ENCODE results near the gene CPTP.
"Not testable (repeated sequence)": the region's sequence is repeated elsewhere in the genome, so short reads cannot be mapped to it uniquely, and the experiment has no call there.

CPTP gene

GRCh38 chr1:1315435-1315954 is 9.1 kb upstream of the CPTP start:
- H3K4me3 ChIP-seq (ENCODE audit: low read length), result no peak overlapping the region
- DNase-seq (ENCODE audit: low read depth, low spot score), result no peak

DNA sequence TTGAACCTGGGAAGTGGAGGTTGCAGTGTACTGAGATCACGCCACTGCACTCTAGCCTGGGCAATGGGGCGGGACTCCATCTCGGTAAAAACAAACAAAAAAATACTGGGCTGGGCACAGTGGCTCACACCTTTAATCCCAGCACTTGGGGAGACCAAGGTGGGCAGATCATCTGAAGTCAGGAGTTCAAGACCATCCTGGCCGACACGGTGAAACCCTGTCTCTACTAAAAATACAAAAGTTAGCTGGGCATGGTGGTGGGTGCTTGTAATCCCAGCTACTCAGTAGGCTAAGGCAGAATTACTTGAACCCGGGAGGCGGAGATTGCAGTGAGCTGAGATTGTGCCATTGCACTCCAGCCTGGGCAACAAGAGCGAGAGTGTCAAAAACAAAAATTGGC is 8.4 kb upstream of the CPTP start:
- DNase-seq (ENCODE audit: low read depth, low spot score); H3K4me3 ChIP-seq (ENCODE audit: low read length): not testable (repeated sequence)

- no peak for DNase-seq (ENCODE audit: low read depth, low spot score)
- H3K4me3 ChIP-seq (ENCODE audit: low read length), result no peak overlapping the region
These were observed 7.2 kb upstream of the CPTP start for GRCh38 chr1:1317420-1317819.

- H3K4me3 ChIP-seq (ENCODE audit: low read length), result no peak overlapping the region
- DNase-seq (ENCODE audit: low read depth, low spot score), result no peak
These were observed 6.4 kb upstream of the CPTP start for GRCh38 chr1:1318131-1318652.

DNA sequence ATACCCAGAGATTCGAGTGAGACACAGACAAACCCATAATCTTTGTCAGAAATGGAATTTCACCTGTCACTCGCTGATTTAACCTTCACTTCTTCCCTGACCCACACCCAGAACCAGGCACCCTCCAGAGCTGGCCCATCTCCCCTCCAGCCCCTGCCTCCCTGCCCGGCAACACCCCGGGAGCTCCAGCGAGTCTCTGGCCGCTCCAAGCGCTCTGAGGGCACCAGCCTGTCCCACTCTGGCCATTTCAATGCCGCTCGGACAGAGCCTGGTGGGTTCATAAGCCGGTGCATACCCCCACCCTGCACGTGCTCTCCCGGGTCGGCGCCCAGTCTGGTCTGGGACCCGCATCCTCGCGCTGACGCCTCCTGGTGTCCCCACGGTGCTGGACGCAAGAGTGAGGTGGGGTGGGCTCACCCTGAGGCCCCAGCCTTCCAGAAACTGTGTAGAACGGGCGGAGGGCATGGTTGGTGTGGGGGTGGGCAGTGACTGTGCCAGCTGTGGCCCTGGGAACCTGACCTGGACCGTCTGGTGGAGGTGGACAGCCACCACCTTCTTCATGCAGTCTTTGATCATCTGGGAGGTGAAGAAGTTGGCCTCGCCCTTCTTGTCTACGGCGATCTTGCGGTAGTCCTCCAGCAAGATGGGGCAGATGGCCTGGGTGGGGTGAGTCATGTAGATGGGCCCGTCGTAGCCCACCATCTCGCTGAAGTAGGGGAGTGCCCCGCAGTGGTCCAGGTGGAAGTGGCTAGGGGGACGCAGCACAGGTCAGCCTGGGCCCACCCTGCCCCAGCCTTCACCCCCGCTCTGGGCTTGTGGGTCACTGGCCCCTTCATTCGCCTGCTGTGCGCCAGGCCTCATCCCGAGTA is 5.6 kb upstream of the CPTP start:
- no peak overlapping the region for H3K4me3 ChIP-seq (ENCODE audit: low read length)
- no peak for DNase-seq (ENCODE audit: low read depth, low spot score)

DNA sequence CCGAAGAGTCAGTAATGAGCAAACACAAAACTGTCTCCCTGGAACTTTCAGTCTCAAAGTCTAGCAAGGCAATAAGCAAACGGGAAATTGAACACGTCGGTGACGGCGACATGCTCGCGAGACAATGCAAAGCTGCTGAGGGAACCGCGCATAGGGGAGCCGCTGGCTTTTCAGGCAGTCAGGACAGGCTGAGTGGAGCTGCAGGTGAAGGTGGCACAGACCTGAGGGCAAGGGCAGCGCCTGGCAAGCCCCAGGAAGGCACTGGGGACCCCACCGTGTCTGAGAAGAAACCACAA is 5.0 kb upstream of the CPTP start:
- H3K4me3 ChIP-seq (ENCODE audit: low read length), result no peak overlapping the region
- DNase-seq (ENCODE audit: low read depth, low spot score), result no peak

DNA sequence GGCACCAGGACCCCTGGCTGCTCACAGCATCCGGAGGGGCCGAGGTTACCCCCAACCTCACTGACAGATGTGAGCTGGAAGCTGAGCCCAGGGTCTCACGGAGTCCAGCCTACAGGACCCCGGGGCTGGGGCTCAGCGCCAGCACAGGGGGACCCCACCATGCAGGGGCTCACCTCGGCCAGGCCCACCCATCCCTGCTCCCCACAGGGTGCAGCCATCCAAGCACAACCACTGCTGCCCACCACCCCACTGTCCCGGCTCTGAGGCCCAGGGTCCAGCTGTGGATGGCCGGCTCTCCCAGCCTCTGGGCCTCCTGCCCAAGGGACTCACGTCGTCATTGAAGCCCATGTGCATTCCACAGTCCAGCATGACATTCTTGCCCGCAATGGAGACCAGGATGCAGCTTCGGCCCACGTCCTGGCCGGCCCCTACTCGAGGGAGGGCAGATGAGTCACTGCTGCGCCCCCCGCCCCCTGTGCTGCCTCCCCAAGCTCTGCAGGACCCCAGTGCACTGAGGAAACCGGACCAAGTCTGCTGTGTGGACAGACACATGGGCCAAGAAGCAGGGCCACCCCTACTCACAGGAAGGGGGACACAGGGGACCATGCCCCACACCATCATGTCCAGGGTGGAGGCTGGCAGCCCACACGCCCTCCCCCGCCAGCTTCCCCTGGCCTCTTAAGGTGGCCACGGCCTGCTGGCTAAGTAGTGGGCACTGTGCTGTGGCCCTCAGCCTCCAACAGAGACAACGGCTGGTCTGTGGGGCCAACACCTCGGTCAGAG is 3.7 kb upstream of the CPTP start:
- no peak overlapping the region for H3K4me3 ChIP-seq (ENCODE audit: low read length)
- no peak for DNase-seq (ENCODE audit: low read depth, low spot score)

GRCh38 chr1:1321477-1321876 is 3.1 kb upstream of the CPTP start:
- H3K4me3 ChIP-seq (ENCODE audit: low read length), result no peak overlapping the region
- DNase-seq (ENCODE audit: low read depth, low spot score), result no peak

DNA sequence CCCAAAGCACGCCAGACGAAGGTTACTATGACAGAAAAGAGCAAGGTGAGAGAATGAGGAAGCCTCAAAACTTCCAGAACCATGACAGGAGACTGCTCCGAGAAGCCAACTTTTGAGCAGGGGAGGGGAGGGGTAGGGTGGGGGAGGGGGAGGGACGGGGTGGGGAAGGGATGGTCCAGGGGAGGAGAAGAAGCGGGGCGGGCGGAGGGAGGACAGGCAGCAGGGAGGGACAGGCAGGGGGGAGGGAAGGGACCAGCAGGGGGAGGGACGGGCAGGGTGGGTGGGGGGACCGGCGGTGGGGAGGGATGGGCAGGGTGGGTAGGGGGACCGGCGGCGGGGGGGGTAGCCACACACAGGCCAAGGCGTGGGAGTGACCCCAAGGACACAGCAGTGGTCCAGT is 2.2 kb upstream of the CPTP start:
- no peak for DNase-seq (ENCODE audit: low read depth, low spot score)
- H3K4me3 ChIP-seq (ENCODE audit: low read length), result no peak overlapping the region

GRCh38 chr1:1322952-1323351 is 1.6 kb upstream of the CPTP start:
- no peak for DNase-seq (ENCODE audit: low read depth, low spot score)
- no peak overlapping the region; the same call in 1 of the 2 replicates for H3K4me3 ChIP-seq (ENCODE audit: low read length)

GRCh38 chr1:1324084-1324523 is 498 bp upstream of the CPTP start:
- DNase-seq (ENCODE audit: low read depth, low spot score), result no peak
- peak overlapping the region; percentile 65 for H3K4me3 ChIP-seq (ENCODE audit: low read length)

GRCh38 chr1:1325288-1326074 is 879 bp downstream of the CPTP start:
- DNase-seq (ENCODE audit: low read depth, low spot score), result no peak
- peak overlapping the region; percentile 65 for H3K4me3 ChIP-seq (ENCODE audit: low read length)

GRCh38 chr1:1326075-1326605 is 1.5 kb downstream of the CPTP start:
- DNase-seq (ENCODE audit: low read depth, low spot score), result no peak
- H3K4me3 ChIP-seq (ENCODE audit: low read length), result peak overlapping the region; percentile 65; the same call in 1 of the 2 replicates

GRCh38 chr1:1327291-1327690 is 2.7 kb downstream of the CPTP start:
- DNase-seq (ENCODE audit: low read depth, low spot score), result no peak
- H3K4me3 ChIP-seq (ENCODE audit: low read length), result no peak overlapping the region

- H3K4me3 ChIP-seq (ENCODE audit: low read length), result no peak overlapping the region
- DNase-seq (ENCODE audit: low read depth, low spot score), result no peak
These were observed 3.7 kb downstream of the CPTP start for GRCh38 chr1:1328254-1328653.

- no peak overlapping the region for H3K4me3 ChIP-seq (ENCODE audit: low read length)
- no peak for DNase-seq (ENCODE audit: low read depth, low spot score)
These were observed 5.0 kb downstream of the CPTP start for GRCh38 chr1:1329304-1330210.

DNA sequence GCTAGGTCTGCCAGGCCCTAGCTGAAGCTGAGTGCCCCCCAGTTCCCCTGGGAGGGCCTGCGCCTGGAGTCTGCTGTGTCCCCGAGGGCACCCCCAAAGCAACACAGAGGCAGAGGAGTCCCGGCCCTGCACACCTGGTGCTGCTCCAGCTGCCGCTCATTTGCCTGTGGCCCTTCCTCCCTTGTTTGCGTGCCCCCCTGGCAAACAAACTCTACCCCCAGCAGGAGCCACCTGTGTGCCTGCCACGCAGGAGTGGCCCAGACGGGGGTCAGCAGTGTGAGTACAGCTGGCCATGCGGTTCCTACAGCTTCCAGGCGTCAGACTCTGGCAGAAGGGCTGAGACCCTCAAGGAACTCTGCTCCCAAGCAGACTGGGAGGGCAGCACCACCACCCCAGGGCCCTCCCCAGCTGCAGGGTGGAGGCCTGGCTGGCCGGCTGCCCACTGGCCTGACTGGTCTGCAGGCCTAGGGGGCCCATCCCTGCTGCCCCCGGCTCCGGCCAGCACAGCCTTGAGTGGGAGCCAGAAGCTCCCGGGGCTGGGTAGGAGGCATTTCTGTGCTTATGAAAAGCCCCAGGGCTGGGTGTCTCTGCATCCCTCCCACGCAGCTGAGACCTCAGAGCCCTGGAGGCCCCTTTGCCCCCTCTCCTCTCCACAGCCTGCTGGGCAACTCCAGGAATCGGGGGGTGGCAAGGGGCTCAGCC is 5.9 kb downstream of the CPTP start:
- no peak for DNase-seq (ENCODE audit: low read depth, low spot score)
- H3K4me3 ChIP-seq (ENCODE audit: low read length), result no peak overlapping the region
